GM18873 (cell line): ENCODE measurements around the gene BTBD9.

Experiments used
- ATAC-seq: cut with Tn5 transposase; IDR thresholded peaks from one replicate; pipeline ENCODE4 v1.9.1; 2021; ENCODE audit warnings: mild to moderate bottlenecking, moderate library complexity, moderate number of reproducible peaks; ENCODE audit not compliant: unreplicated experiment, low FRiP score

Gene BTBD9

GRCh38 chr6:38567436-38567835 is 72.3 kb downstream of the BTBD9 start:
- ATAC-seq, result no peak

DNA sequence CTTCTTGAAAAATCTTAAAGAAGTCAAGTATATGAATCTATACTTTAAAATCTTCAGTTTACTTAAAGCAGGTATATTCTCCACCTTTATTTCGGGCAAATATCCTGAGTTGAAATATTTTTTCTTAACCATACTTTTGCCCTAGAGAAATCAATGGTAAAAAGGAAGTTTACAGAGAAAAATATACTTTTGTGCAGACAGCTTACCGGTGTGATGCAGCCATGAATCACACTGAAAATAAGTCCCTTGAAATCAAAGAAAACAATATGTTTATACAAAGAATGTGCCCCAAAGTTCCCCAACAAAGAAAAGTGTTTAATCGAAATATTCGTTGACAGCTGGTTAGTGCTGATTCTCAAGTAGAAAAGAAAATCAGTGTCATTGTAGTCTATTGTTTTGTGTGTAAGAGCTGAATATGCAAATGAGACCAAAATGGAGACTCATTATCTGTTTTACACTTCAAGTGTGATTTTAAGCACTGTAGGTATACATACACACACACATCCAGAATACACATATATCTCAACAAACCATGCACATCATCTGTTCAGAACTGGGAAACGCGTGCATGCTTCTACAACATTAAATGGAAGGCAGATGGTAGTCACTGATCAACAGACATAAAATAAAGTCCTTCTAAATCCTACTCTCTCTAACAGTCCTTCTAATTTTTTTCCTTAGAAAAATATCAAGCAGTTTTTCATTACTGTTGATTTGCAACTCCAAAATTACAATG is 73.3 kb downstream of the BTBD9 start:
- ATAC-seq, result no peak

GRCh38 chr6:38564301-38564700 is 75.4 kb downstream of the BTBD9 start:
- no peak for ATAC-seq

DNA sequence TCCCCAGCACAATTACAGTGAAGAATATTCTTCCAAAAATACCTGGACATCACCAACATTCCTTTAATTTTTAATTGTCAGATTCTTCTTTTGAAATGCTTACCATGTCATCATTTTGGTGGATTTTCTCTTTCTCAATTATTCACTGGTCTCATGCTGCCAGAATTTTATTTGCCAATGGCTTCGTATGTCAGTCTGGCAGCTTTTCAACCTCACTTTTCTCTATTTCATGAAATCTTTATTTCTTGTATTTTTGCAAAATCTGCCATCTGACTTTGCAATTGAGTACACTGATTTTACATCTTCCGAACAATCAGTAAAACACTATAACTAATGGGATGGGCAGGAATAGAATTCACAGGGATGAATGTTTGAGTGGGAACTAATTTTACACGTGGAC is 84.1 kb downstream of the BTBD9 start:
- ATAC-seq, result no peak

- no peak for ATAC-seq
Observed at GRCh38 chr6:38554700-38555413, 84.9 kb downstream of the BTBD9 start.

- ATAC-seq, result no peak
Observed at GRCh38 chr6:38554014-38554413, 85.7 kb downstream of the BTBD9 start.

DNA sequence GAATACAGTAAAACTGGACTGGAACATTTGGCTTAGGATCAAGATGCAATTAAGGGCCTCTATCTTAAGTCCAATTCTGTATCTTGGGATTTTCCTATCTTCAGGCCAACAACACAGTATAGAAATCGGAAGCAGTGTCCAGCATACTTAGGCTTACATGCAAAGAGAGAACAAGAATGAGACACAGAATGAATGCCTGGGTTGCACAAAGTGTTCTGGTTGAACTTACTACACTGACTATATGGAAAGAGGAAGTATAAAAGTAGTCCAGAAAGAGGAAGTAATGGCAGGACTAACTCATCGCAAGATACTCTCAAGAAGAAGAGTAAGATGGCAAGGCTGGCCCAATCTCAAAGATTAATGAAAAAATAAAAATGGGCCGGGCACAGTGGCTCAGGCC is 87.6 kb downstream of the BTBD9 start:
- ATAC-seq, result no peak

- no peak for ATAC-seq
Observed at GRCh38 chr6:38549795-38550194, 89.9 kb downstream of the BTBD9 start.

GRCh38 chr6:38549180-38549579 is 90.5 kb downstream of the BTBD9 start:
- ATAC-seq, result no peak

GRCh38 chr6:38543022-38543421 is 96.7 kb downstream of the BTBD9 start:
- ATAC-seq, result no peak

- ATAC-seq, result no peak
Observed at GRCh38 chr6:38542031-38542430, 97.7 kb downstream of the BTBD9 start.

DNA sequence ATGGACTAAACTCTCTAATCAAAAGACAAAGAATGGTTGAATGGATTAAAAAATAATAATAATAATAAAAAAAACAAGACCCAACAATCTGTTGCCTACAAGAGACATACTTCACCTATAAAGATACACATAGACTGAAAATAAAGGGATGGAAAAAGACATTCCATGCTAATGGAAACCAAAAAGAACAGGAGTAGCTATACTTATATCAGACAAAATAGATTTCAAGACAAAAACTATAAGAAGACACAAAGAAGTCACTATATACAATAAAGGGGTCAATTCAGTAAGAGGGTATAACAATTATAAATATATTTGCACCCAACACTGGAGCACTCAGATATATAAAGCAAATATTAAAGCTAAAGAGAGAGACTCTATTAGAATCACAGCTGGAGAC is 106.7 kb downstream of the BTBD9 start:
- ATAC-seq, result no peak

GRCh38 chr6:38531134-38531533 is 108.6 kb downstream of the BTBD9 start:
- no peak for ATAC-seq

DNA sequence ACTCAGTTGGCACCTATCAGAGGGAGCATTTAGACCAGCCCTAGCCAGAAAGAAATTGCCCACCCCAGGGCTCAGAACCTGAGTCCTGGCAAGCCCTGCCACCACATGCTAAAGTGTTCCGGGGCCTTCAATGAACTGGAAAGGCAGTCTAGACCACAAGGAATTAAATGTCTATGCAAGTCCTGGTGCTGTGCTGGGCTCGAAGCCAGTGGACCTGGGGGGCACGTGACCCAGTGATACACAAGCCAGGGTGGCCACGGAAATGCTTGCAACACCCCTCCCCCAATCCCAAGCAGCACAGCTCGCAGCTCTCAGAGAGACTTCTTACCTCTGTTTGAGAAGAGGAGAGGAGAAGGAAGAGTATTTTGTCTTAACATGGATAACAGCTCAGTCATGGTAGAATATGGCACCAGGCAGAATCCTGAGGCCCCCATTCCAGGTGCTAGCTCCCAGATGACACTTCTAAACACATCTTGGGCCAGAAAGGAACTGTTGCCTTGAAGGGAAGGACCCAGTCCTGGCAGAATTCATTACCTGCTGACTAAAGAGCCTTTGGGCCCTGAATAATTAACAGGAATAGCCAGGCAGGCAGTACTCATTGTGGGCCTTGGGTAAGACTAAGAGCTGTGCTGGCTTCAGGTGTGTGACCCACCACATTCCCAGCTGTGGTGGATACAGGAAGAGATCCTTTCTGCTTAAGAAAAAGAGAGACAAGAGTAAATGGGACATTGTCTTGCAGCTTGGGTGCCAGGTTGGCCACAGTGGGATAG is 111.3 kb downstream of the BTBD9 start:
- ATAC-seq, result no peak

GRCh38 chr6:38527371-38527770 is 112.4 kb downstream of the BTBD9 start:
- ATAC-seq, result no peak

GRCh38 chr6:38525888-38526287 is 113.8 kb downstream of the BTBD9 start:
- no peak for ATAC-seq

GRCh38 chr6:38524436-38525145 is 115.1 kb downstream of the BTBD9 start:
- no peak for ATAC-seq

GRCh38 chr6:38522322-38522721 is 117.4 kb downstream of the BTBD9 start:
- no peak for ATAC-seq

GRCh38 chr6:38518511-38519304 is 121.0 kb downstream of the BTBD9 start:
- ATAC-seq, result no peak

GRCh38 chr6:38517005-38517404 is 122.7 kb downstream of the BTBD9 start:
- no peak for ATAC-seq
